ENCODE results near the gene ADCY5. TPM values are rescaled to one million over a fixed set of nuclear protein-coding genes. Genes with fewer than 3 reads are reported as not detected.

The ADCY5 gene
- total and polyA plus RNA-seq, 2 donors from 2014 or later, result 7.1 to 33.6 TPM

DNA sequence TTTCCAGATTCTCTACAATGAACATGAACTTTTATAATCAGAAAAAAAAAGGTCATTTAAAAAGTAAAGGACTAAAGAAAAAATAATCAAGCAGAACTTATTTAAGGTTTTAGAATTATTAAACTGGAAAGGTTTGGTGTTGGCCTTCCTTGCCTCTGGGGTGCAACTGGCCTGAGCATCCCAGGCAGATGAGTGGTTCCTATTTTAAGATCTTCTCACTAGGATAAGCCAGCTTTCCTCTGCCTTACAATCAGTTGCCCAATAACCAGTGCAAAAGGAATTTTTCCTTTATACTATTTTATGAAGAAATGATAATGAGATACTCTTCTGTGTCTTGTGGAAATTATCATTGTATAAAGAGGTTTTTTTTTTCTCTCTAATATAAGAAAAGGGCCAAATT lies 190.5 kb downstream of the ADCY5 start:
- intact Hi-C loops (cut with DNase I), result no loop called here
- no peak overlapping the region for H3K27ac ChIP-seq (ENCODE audit: low read depth in 2 of 2, low read length in 2 of 2)
- no peaks in the 10 kb centered on the region for H3K36me3 ChIP-seq (ENCODE audit: control insufficient read depth in 2 of 3, insufficient read depth in 3 of 3, low read length in 3 of 3)
- DNase-seq (no peak), FAIRE-seq (no peak)
- no peak for TF ChIP-seq CTCF (IDR thresholded peaks at IDR 0.05; ENCODE audit: borderline replicate concordance, extremely low read depth, insufficient read depth)
- no peak overlapping the region for H3K4me3 ChIP-seq (ENCODE audit: low read length in 3 of 3)
- no peak overlapping the region for H3K9ac ChIP-seq (ENCODE audit: low read length in 3 of 3)
- no peaks in the 10 kb centered on the region for H3K4me1 ChIP-seq (ENCODE audit: control insufficient read depth in 2 of 3, insufficient read depth in 2 of 3, low read depth in 1 of 3, low read length in 3 of 3)
- no peaks in the 10 kb centered on the region for H3K9me3 ChIP-seq (ENCODE audit: control insufficient read depth in 2 of 3, insufficient read depth in 1 of 3, low read length in 3 of 3)
- H3K27me3 ChIP-seq (ENCODE audit: control insufficient read depth, insufficient read depth, low read length), result no peaks in the 10 kb centered on the region

DNA sequence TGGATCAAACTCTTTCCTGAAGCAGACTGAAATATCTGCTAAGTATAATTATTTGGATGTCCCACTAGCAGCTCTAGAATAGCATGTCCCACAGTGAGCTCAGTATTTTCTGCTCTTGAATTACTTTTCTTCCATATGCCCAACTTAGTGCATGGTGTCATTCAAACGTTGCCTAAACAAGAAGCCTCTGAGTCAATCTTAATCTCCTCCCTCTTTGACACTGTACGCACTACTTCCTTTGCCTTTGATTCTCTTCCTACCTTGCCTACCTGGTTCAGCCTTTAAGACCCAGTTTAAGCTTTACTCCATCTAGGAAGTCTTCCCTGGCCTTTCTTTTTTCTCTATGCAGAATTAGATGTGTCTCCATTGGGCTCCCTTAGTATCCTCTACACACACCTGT lies 192.6 kb downstream of the ADCY5 start:
- Histone ChIP-seq H3K9ac (ENCODE audit: low read length in 3 of 3) (no peak overlapping the region), H3K9me3 (ENCODE audit: control insufficient read depth in 2 of 3, insufficient read depth in 1 of 3, low read length in 3 of 3) (no peaks in the 10 kb centered on the region), H3K4me1 (ENCODE audit: control insufficient read depth in 2 of 3, insufficient read depth in 2 of 3, low read depth in 1 of 3, low read length in 3 of 3) (no peaks in the 10 kb centered on the region), H3K27ac (ENCODE audit: low read depth in 2 of 2, low read length in 2 of 2) (no peak overlapping the region), H3K36me3 (ENCODE audit: control insufficient read depth in 2 of 3, insufficient read depth in 3 of 3, low read length in 3 of 3) (no peaks in the 10 kb centered on the region), H3K4me3 (ENCODE audit: low read length in 3 of 3) (no peak overlapping the region), H3K27me3 (ENCODE audit: control insufficient read depth, insufficient read depth, low read length) (no peaks in the 10 kb centered on the region)
- no peak for TF ChIP-seq CTCF (IDR thresholded peaks at IDR 0.05; ENCODE audit: borderline replicate concordance, extremely low read depth, insufficient read depth)
- no peak for FAIRE-seq
- DNase-seq, result no peak
- intact Hi-C loops (cut with DNase I), result no loop called here

GRCh38 chr3:123246866-123247265 lies 202.0 kb downstream of the ADCY5 start:
- Histone ChIP-seq H3K4me3 (ENCODE audit: low read length in 3 of 3) (no peak overlapping the region), H3K9ac (ENCODE audit: low read length in 3 of 3) (no peak overlapping the region), H3K36me3 (ENCODE audit: control insufficient read depth in 2 of 3, insufficient read depth in 3 of 3, low read length in 3 of 3) (peaks cover 0 to 5% (median 0%) of the 10 kb centered on the region in 3 donors), H3K27me3 (ENCODE audit: control insufficient read depth, insufficient read depth, low read length) (no peaks in the 10 kb centered on the region), H3K27ac (ENCODE audit: low read depth in 2 of 2, low read length in 2 of 2) (no peak overlapping the region), H3K9me3 (ENCODE audit: control insufficient read depth in 2 of 3, insufficient read depth in 1 of 3, low read length in 3 of 3) (no peaks in the 10 kb centered on the region), H3K4me1 (ENCODE audit: control insufficient read depth in 2 of 3, insufficient read depth in 2 of 3, low read depth in 1 of 3, low read length in 3 of 3) (peaks cover 0 to 4% (median 3%) of the 10 kb centered on the region in 3 donors)
- FAIRE-seq (no peak), DNase-seq (peak in 3 of 5 donors; percentile 14 to 67 (median 15))
- no peak for TF ChIP-seq CTCF (IDR thresholded peaks at IDR 0.05; ENCODE audit: borderline replicate concordance, extremely low read depth, insufficient read depth)
- intact Hi-C loops (cut with DNase I), result no loop called here

GRCh38 chr3:123244128-123244527 lies 204.8 kb downstream of the ADCY5 start:
- H3K9ac ChIP-seq (ENCODE audit: low read length in 3 of 3), result no peak overlapping the region
- peaks cover 0 to 16% (median 2%) of the 10 kb centered on the region in 3 donors for H3K36me3 ChIP-seq (ENCODE audit: control insufficient read depth in 2 of 3, insufficient read depth in 3 of 3, low read length in 3 of 3)
- no peaks in the 10 kb centered on the region for H3K27me3 ChIP-seq (ENCODE audit: control insufficient read depth, insufficient read depth, low read length)
- DNase-seq (peak in 2 of 5 donors; percentile 16 to 26), FAIRE-seq (no peak)
- H3K4me1 ChIP-seq (ENCODE audit: control insufficient read depth in 2 of 3, insufficient read depth in 2 of 3, low read depth in 1 of 3, low read length in 3 of 3), result peaks cover 0 to 4% (median 3%) of the 10 kb centered on the region in 3 donors
- H3K27ac ChIP-seq (ENCODE audit: low read depth in 2 of 2, low read length in 2 of 2), result no peak overlapping the region
- H3K9me3 ChIP-seq (ENCODE audit: control insufficient read depth in 2 of 3, insufficient read depth in 1 of 3, low read length in 3 of 3), result no peaks in the 10 kb centered on the region
- intact Hi-C loops (cut with DNase I), result no loop called here
- no peak overlapping the region for H3K4me3 ChIP-seq (ENCODE audit: low read length in 3 of 3)
- TF ChIP-seq CTCF (IDR thresholded peaks at IDR 0.05; ENCODE audit: borderline replicate concordance, extremely low read depth, insufficient read depth), result no peak
